IMR-90 (cell line): ENCODE data around the gene KRCC1. TPM values are rescaled to one million over a fixed set of nuclear protein-coding genes. Genes with fewer than 3 reads are reported as not detected.
"Not testable (repeated sequence)": the region's sequence is repeated elsewhere in the genome, so short reads cannot be mapped to it uniquely, and the experiment has no call there.

ENCODE experiments used
- ATAC-seq: fragments of 200-7000 bp; cut with Tn5 transposase; 2 replicates; pipeline ENCODE4 v1.9.1; 2020; ENCODE audit warnings: low read depth, mild to moderate bottlenecking, moderate library complexity
- BruUV-seq: library from RNA; stranded (reverse); fragments of 400-500 nt; replicated peaks from 2 replicates; lab custom pipeline; 2021; lab: Mats Ljungman, UMichigan
- CTCF ChIA-PET: fragments of 300-600 bp; formaldehyde crosslinking; extraction: SDS; loops from one replicate; lab custom pipeline; 2021; ENCODE audit warnings: antibody characterized with exemption; lab: Yijun Ruan, JAX
- POLR2A ChIA-PET: fragments of 300-600 bp; sonication (Branson Sonifier 250); formaldehyde crosslinking; loops from one replicate; lab custom pipeline; 2022; ENCODE audit warnings: antibody characterized with exemption; ENCODE audit not compliant: unreplicated experiment; lab: Charles Lee
- DNase-seq: peaks from one replicate; pipeline ENCODE4 v3.0.0; 2013
- H2AFZ ChIP-seq: replicated peaks from 2 replicates; pipeline ENCODE3; 2013; ENCODE audit warnings: low read length, mild to moderate bottlenecking; ENCODE audit not compliant: poor library complexity
- H2AK5ac ChIP-seq: 2 replicates; pipeline ENCODE4 v1.6.1; 2013; ENCODE audit warnings: low read depth, low read length, inconsistent platforms
- H2AK9ac ChIP-seq: replicated peaks from 2 replicates; pipeline ENCODE3; 2013; ENCODE audit warnings: mild to moderate bottlenecking, low read depth, low read length, moderate library complexity; ENCODE audit not compliant: poor library complexity
- H2BK120ac ChIP-seq: 2 replicates; pipeline ENCODE4 v1.6.1; 2013; ENCODE audit warnings: low read depth, low read length, inconsistent platforms
- H2BK15ac ChIP-seq: 3 replicates; pipeline ENCODE4 v1.6.1; 2013; ENCODE audit warnings: low read depth, low read length, inconsistent platforms
- H2BK20ac ChIP-seq: 2 replicates; pipeline ENCODE4 v1.6.1; 2013; ENCODE audit warnings: low read depth, mild to moderate bottlenecking, inconsistent platforms, low read length, moderate library complexity
- H2BK5ac ChIP-seq: 2 replicates; pipeline ENCODE4 v1.6.1; 2013; ENCODE audit warnings: mild to moderate bottlenecking, low read depth, low read length, inconsistent platforms; ENCODE audit not compliant: poor library complexity, severe bottlenecking
- H3K14ac ChIP-seq: replicated peaks from 2 replicates; pipeline ENCODE4 v1.6.1; 2013; ENCODE audit warnings: low read depth, low read length, inconsistent platforms
- H3K18ac ChIP-seq: 2 replicates; pipeline ENCODE4 v1.6.1; 2013; ENCODE audit warnings: low read depth, low read length, control low read depth
- H3K23ac ChIP-seq: 2 replicates; pipeline ENCODE4 v1.6.1; 2013; ENCODE audit warnings: low read depth, low read length, inconsistent platforms
- H3K27ac ChIP-seq: 2 replicates; pipeline ENCODE4 v1.5.1; 2013; ENCODE audit warnings: mild to moderate bottlenecking, control low read depth, low read length; ENCODE audit not compliant: insufficient read depth
- H3K27me3 ChIP-seq: 2 replicates; pipeline ENCODE4 v1.6.1; 2013; ENCODE audit warnings: low read length; ENCODE audit not compliant: control insufficient read depth, insufficient read depth
- H3K36me3 ChIP-seq: 2 replicates; pipeline ENCODE4 v1.6.1; 2013; ENCODE audit warnings: low read length, mixed read lengths; ENCODE audit not compliant: control insufficient read depth, insufficient read depth
- H3K4ac ChIP-seq: 2 replicates; pipeline ENCODE4 v1.6.1; 2013; ENCODE audit warnings: low read depth, low read length, inconsistent platforms
- H3K4me1 ChIP-seq: 2 replicates; pipeline ENCODE4 v1.6.1; 2013; ENCODE audit warnings: low read length, mixed read lengths; ENCODE audit not compliant: control insufficient read depth, insufficient read depth
- H3K4me2 ChIP-seq: 2 replicates; pipeline ENCODE4 v1.6.1; 2013; ENCODE audit warnings: low read depth, mild to moderate bottlenecking, control low read depth, low read length, moderate library complexity
- H3K4me3 ChIP-seq: 2 replicates; pipeline ENCODE4 v1.5.1; 2013; ENCODE audit warnings: low read depth, mild to moderate bottlenecking, control low read depth, low read length, moderate library complexity; ENCODE audit not compliant: insufficient read depth
- H3K56ac ChIP-seq: 2 replicates; pipeline ENCODE4 v1.6.1; 2013; ENCODE audit warnings: low read length, inconsistent platforms; ENCODE audit not compliant: insufficient read depth; ENCODE audit errors: extremely low read depth
- H3K79me1 ChIP-seq, 2 experiments: 2 replicates each; pipeline ENCODE4 v1.6.1; 2013; ENCODE audit warnings: low read length in 2 of 2, inconsistent platforms in 1 of 2, low read depth in 1 of 2
- H3K9ac ChIP-seq: 2 replicates; pipeline ENCODE4 v1.6.1; 2013; ENCODE audit warnings: low read depth, low read length, control low read depth
- H3K9me1 ChIP-seq: 2 replicates; pipeline ENCODE4 v1.6.1; 2013; ENCODE audit warnings: low read length, inconsistent platforms; ENCODE audit not compliant: insufficient read depth
- H3K9me3 ChIP-seq: 2 replicates; pipeline ENCODE4 v1.6.1; 2013; ENCODE audit warnings: low read length; ENCODE audit not compliant: control insufficient read depth, insufficient read depth
- H4K20me1 ChIP-seq: 2 replicates; pipeline ENCODE4 v1.6.1; 2013; ENCODE audit warnings: low read length, inconsistent platforms; ENCODE audit not compliant: insufficient read depth
- H4K5ac ChIP-seq: 2 replicates; pipeline ENCODE4 v1.6.1; 2013; ENCODE audit warnings: mild to moderate bottlenecking, low read depth, low read length, control low read depth
- H4K8ac ChIP-seq, 2 experiments: 2 replicates each; pipeline ENCODE4 v1.6.1; 2013; ENCODE audit warnings: low read depth in 2 of 2, low read length in 2 of 2, control low read depth in 1 of 2, inconsistent platforms in 1 of 2
- H4K91ac ChIP-seq: 2 replicates; pipeline ENCODE4 v1.6.1; 2013; ENCODE audit warnings: low read depth, low read length, inconsistent platforms; ENCODE audit not compliant: insufficient read depth
- WGBS, 2 experiments: methylation state at CpG; one replicate each; pipeline versions ENCODE4 v1.1.5 to v1.1.7; 2013; ENCODE audit warnings: missing lambda C conversion rate in 2 of 2; ENCODE audit not compliant: insufficient read length in 1 of 2; ENCODE audit errors: extremely low coverage in 2 of 2; 5-methylcytosine and 5-hydroxymethylcytosine counted together
- dilution Hi-C: fragments of 300-500 bp; cut with HindIII; formaldehyde crosslinking; loops from one replicate; pipeline ENCODE4 v1.14.3; 2018; ENCODE audit warnings: low sequenced_read_pairs; ENCODE audit not compliant: unreplicated experiment
- in situ Hi-C: fragments of 300-500 bp; cut with MboI; formaldehyde crosslinking; loops from 3 replicates; pipeline ENCODE4 v1.14.3; 2019; ENCODE audit warnings: low sequenced_read_pairs, inconsistent platforms, mixed read lengths
- intact Hi-C: fragments of 100-400 bp; cut with micrococcal nuclease; formaldehyde crosslinking; loops from 2 replicates; pipeline ENCODE4 v1.10.0; 2022
- polyA plus RNA-seq, 3 experiments: library from polyadenylated mRNA; depleted of rRNA; stranded (reverse); fragments of >200 nt; gene quantifications; 2 replicates each; pipeline ENCODE4 v1.2.3, GENCODE V29; 2012; ENCODE audit warnings: low replicate concordance in 1 of 3
- total RNA-seq: library from RNA; depleted of rRNA; stranded (reverse); fragments of >200 nt; gene quantifications from 2 replicates; pipeline ENCODE4 v1.2.3, GENCODE V29; 2012

The KRCC1 gene
- total and polyA plus RNA-seq, 2 of the 4 experiments (the other 2 are of a cell fraction) = 14.3 to 16.5 TPM

GRCh38 chr2:87992569-87992968 is 63.0 kb downstream of the KRCC1 start:
- H3K23ac ChIP-seq, H3K4ac ChIP-seq, H3K56ac ChIP-seq, H3K9me3 ChIP-seq, H4K5ac ChIP-seq, H2BK120ac ChIP-seq, H3K18ac ChIP-seq, ATAC-seq, H2BK5ac ChIP-seq, H2AK9ac ChIP-seq, H3K4me1 ChIP-seq, H3K9me1 ChIP-seq, intact Hi-C loops, H4K91ac ChIP-seq, H3K27me3 ChIP-seq, H3K4me3 ChIP-seq, H4K20me1 ChIP-seq, H3K9ac ChIP-seq, H3K27ac ChIP-seq, H2BK15ac ChIP-seq, H3K79me1 ChIP-seq, H3K36me3 ChIP-seq, in situ Hi-C loops, H4K8ac ChIP-seq, H2AFZ ChIP-seq, H3K4me2 ChIP-seq, POLR2A ChIA-PET, H2BK20ac ChIP-seq, BruUV-seq, DNase-seq, H2AK5ac ChIP-seq, CTCF ChIA-PET, H3K14ac ChIP-seq, dilution Hi-C loops: not testable (repeated sequence)
- no CpG with 5 or more reads among the region's 3 CpGs for WGBS, 2 experiments

- H2AK5ac ChIP-seq, H3K4ac ChIP-seq, H2BK15ac ChIP-seq, H3K4me3 ChIP-seq, DNase-seq, H3K9me3 ChIP-seq, CTCF ChIA-PET, H3K4me1 ChIP-seq, intact Hi-C loops, H4K20me1 ChIP-seq, H3K9ac ChIP-seq, H2AK9ac ChIP-seq, H3K18ac ChIP-seq, ATAC-seq, H2BK20ac ChIP-seq, H3K14ac ChIP-seq, H2BK120ac ChIP-seq, H3K23ac ChIP-seq, H3K27me3 ChIP-seq, BruUV-seq, H3K36me3 ChIP-seq, H4K5ac ChIP-seq, H4K91ac ChIP-seq, dilution Hi-C loops, H4K8ac ChIP-seq, H3K9me1 ChIP-seq, POLR2A ChIA-PET, H3K56ac ChIP-seq, H2BK5ac ChIP-seq, H3K79me1 ChIP-seq, H3K27ac ChIP-seq, in situ Hi-C loops, H3K4me2 ChIP-seq, H2AFZ ChIP-seq: not testable (repeated sequence)
- no CpG with 5 or more reads among the region's 1 CpG for WGBS, 2 experiments
Measured at GRCh38 chr2:87987473-87987872, 68.1 kb downstream of the KRCC1 start.
